Measurements from ENCODE around the gene RHOBTB3.

RHOBTB3 gene

GRCh38 chr5:95843733-95844223 is 112.6 kb downstream of the RHOBTB3 start:
- DNase-seq, result no peak

GRCh38 chr5:95845391-95845790 is 114.3 kb downstream of the RHOBTB3 start:
- no peak for DNase-seq

All from activated naive CD4-positive, alpha-beta T cell treated with Interleukin-2 at 50 U/mL for 16 hours (primary cell).